ENCODE measurements around the gene TMEM43.

Gene TMEM43

DNA sequence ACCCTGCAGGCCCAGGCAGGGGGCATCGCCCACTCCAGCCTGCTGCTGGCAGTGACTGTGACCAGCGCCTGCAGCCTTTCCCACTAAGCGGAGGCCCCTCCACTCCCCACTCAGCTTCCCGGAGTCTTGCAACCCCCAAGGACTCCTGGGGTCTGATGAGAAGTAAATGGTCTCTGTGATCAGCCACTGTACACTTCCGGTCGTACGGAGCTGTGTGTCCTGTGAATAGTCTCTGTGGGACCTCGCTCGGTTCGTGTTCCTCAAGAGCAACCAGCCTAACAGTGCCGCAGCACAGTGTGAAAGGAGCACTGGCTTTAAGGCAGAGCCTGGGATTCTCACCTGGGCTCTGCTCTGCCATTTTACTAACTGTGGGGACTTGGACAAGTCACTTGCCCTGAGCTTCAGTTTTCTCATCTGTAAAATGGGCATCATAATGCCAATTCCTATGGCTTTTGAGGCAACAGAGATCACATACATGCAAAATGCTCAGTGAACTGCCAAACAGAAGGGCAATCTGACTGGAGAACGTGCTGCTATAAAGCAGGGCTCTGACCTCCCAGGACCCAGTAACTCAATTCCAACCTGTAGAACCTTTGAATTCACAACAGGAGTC is 26.7 kb downstream of the TMEM43 start:
- no peak for DNase-seq (ENCODE audit: low spot score)

DNA sequence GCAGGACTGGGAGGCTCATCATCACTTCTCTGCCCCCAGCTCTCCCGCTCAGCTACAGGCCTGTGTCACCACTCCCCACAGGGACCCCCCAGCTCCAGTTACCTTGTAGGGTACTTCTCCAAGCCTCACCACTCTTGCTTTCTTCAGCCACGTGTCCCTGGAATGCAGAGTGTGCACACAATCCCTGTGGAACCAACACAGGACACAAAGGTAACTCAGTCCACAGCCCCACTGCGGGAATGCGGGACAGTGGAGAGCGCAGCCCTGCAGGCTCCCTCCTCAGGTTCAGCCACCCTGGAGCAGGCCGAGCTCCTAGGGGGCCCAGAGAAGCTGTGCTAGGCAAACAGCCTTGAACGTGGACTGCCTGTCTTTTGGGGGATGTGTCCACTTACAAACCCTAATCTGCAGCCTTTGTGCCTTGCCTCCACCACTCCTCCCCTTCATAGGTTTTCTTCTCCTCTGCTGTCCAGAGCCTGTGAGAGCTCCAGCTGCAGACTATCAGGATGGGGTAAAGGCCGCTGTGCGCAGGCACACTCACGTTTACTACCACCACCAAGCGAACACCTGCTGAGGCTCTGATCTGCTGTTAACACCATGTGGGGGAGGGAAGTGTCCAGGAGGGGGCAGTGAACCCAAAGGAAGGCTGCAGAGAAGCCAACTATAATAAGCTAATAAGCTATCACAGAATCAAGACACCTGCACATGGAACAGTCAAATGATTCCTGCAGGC is 27.5 kb downstream of the TMEM43 start:
- DNase-seq (ENCODE audit: low spot score): no peak

DNA sequence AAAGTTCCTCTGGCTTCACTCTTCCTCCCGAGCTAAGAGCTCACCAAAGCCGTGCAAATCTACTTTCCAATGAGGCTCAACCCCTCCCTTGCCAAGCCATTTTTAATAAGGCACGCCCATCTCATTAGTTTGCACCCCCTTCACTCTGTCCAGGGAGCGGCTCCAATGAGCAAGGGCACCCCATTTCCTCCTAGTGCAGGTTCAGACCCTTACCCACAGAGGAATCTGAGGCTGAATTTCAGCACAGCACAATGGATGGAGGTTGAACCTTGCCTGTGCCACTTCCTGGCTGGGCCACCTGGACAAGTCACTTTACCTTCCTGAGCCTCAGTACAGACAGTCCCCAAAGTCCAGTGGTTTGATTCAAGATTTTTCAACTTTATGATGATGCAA is 28.1 kb downstream of the TMEM43 start:
- DNase-seq (ENCODE audit: low spot score): no peak

DNA sequence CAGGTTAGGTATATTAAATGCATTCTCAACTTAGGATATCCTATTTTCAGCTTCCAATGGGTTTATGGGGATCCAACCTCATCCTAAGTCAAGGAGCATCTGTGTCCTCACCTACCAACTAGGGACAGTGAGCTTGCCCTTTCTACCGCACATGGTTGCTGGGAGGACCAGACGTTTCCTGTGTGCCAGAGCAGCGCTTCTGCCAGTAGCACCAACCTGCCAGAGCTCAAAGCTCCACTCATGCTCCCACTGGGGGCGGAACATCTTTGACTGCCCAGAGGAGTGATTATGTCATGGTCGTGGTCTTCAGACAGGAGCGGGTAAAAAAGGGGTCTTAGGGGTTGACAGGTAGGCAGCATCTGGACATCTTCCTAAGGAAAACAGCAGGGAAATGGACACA is 28.8 kb downstream of the TMEM43 start:
- no peak for DNase-seq (ENCODE audit: low spot score)

DNA sequence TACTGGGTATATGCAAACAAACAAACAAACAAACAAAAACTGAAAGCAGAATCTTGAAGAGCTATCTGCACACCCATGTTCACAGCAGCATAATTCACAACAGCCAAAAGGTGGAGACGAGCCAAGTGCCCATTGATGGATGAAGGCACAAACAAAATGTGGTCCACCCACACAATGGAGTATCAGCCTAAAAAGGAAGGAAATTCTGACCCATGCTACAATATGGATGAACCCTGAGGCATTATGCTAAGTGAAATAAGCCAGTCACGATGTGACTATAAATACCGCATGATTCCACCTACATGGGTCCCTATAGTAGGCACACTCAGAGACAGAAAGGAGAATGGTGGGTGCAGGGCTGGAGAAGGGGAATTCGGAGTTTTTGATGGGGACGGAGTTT is 29.4 kb downstream of the TMEM43 start:
- DNase-seq (ENCODE audit: low spot score): no peak

DNA sequence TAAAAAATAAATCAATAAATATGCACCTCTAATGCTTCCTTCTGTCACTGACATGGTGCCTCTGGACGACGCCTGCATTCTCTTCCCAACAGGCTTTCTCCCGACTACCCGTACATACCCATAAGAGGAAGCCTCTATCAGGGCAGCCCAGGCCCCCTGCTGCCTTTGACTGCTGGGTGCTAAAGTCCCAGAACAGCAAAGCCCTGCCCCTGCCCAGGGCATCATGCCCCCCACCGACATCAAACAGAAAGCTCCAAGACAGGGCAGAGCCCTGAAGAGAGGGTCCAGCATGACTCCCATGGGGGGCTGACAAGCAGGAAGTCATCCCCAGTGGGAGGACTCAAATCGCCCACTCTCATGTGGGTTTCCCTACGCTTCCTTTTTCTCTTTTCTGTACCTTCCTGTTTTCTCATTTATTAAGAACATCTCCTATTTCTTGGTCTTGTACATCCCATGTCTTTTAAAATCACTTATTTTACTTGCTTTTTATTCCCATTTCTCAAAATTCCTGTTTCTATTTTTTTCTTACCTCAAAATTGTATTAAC is 30.1 kb downstream of the TMEM43 start:
- DNase-seq (ENCODE audit: low spot score): no peak

DNA sequence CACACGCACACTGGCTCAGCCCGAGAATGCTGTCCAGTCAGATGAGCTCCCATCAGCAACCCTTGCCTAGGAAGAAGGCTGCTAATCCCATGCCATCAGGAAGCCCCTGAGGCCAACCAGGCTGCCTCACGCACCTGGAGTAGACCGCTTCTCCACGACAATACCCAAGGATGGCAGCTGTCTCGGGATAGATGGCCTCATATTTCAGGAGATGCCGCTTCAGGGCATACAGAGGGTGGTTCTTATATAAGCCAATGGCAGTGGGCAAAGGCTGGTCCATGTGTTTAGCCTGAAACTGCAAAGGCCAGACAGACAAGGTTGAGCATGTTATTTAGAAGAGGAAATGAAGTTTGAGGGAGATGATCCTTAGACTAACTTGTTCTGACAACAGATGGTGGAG is 31.3 kb downstream of the TMEM43 start:
- no peak for DNase-seq (ENCODE audit: low spot score)

DNA sequence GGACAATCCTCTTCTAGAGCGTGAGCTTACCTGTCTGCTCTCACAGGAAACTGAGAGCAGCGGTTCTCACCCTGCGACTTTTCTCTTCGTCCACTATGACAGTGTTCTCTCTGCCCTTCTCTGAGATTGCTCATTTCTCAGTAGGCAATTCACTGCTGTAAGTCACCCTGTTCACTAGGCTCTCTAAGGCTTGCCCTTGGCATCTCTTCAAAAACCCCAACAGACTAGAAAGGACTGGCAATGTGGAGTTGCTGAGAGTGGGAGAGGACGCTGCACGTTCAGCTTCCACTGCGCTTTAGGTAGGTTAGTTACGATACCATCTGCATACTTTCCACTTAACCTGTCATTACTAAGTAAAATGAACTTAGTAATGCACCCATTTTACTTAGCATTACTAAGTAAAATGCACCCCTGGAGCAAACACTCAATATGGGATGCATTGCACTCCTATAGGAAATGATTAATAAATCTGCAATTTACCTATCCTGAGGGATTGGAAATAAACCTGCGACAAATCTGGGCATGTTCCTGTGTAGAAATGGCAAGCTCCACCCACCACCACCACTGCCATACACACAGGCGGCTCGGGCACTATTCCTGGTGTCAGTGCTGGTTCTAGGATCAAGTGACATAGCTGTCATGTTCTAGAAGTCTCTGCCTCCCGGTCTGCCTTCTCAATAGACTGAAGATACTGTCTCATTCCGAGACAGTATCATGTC is 32.1 kb downstream of the TMEM43 start:
- no peak for DNase-seq (ENCODE audit: low spot score)

DNA sequence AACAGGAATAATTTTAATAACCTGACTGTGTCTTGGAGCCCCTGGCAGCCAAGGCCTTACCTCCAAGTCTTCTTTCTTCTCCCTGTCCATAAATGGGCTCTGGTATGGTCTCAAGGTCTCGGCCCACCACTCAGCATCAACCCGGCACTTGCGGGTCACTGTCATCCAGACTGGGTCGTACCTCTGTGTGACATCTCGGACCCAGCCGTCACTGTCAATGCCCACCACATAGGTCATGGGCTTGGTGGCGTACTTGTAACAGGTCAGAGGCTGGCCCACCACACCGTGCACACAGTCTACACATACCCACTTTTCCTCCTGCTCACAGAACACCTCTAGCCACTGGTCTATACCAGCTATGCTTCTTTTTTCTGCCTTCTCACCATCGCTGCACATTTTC is 33.1 kb downstream of the TMEM43 start:
- no peak for DNase-seq (ENCODE audit: low spot score)

DNA sequence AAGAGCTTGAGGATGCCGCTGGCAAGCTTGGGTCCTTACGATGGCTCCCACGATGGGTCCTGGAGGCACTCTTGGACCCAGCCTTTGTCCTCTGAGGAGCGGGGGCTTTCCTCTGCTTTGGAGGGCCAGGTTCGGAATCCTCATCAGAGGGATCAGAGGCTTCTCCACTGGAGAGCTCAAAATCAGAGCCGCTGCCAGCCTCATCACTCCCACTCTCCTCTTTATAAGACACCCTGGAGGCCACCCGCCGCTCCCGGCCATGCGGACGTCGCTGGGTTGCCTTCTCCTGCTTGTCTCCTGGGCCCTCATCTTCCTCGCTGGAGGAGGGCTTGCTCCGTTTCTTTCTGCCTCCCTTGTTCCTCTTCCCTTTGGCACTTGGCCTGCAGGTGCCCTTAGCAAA is 33.5 kb downstream of the TMEM43 start:
- no peak for DNase-seq (ENCODE audit: low spot score)

DNA sequence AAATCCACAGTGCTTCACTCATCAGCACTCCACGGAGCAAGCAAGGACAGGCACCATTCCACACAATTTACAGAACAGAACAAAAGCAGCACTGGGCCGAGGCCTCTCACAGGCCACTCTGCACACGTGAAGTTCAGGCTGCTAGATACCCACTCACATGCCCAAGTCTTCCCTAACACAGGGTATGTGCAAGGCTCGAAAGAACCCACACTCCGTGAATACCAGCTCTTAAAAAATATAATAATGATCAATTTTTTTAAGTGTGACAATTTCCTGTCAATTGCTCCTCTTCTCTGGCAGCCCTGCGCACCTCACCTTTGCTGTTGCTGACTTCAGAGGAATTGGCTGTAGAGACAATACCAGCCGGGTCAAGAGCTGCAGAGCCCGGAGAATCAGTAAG is 34.6 kb downstream of the TMEM43 start:
- DNase-seq (ENCODE audit: low spot score): no peak

DNA sequence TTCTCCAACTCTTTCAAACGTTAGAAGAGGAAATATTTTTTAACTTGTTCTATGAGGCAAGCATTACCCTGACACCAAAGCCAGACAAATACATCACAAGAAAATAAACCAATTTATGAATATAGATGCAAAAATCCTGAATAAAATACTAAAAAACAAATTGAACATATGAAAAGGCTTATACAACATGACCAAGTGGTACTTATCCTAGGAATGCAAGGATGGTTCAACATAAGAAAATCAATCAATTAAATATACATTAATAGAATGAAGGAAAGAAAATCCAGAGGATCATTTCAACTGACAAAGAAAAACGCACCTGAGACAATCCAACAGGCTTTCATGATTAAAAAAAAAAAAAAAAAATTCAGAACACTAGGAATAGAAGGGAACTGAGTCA is 36.4 kb downstream of the TMEM43 start:
- no peak for DNase-seq (ENCODE audit: low spot score)

DNA sequence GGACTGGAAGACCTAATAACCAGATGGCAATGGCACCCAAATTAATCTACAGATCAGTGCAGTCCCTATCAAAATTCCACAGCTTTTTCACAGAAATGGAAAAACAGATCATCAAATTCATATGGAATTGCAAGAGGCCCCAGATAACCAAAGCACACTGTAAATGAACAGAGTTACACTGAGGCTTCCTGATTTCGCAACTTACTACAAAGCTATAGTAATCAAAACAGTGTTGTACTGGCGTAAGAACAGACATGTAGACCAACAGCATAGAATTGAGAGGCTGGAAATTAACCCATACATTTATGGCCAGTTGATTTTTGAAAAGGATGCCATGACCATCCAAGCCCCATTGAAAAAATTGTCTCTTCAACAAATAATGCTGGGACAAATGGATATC is 37.3 kb downstream of the TMEM43 start:
- DNase-seq (ENCODE audit: low spot score): no peak

DNA sequence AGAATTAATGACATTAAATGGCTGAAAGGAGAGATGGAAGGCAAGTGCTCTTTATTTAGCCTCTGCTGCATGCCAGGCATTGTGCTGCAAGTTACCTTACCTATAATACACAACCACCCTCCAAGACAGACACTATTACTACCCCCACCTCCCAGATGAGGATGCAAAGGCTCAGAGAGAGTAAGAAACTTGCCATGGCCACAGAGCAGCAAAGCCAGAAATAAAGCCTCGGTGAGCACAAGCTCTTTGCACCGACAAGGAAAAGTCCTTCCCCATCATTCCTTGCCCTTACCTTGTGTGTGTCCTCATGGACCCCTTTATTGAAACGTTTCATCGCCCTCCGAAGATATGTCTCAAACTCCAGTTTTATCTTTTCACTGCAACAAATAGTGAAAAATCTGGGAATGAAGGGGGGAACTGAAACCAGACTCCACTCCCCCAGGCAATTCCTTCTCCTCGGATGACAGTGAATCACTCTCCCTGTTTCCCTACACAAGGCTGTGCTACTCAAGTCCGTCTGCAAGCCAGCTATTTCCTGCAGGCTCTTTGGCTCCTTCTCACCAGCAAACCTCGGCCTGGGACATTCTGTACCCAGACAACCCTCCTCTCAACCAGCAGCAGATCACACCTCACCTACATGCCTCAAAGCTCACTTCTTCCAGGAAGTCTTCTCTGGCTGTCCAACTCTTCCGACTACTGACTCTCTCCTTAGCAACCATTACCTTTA is 42.2 kb downstream of the TMEM43 start:
- no peak for DNase-seq (ENCODE audit: low spot score)

DNA sequence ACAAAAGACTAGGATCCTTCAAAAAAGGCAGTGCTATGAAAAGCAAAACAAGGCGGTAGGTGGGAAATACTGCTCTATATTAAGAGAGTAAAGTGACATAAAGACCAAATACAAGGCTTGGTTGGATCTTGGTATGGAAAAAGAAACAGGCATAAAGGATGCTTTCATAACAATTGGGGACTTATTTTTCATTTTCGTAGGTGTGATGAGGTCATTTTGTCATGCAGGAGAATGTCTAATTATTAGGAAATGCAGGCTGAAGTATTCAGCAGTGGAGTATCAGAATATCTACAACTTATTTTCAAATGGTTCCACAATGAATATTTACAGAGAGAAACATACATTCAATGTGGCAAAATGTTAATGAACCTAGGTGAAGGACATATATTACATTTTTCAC is 44.6 kb downstream of the TMEM43 start:
- DNase-seq (ENCODE audit: low spot score): no peak

DNA sequence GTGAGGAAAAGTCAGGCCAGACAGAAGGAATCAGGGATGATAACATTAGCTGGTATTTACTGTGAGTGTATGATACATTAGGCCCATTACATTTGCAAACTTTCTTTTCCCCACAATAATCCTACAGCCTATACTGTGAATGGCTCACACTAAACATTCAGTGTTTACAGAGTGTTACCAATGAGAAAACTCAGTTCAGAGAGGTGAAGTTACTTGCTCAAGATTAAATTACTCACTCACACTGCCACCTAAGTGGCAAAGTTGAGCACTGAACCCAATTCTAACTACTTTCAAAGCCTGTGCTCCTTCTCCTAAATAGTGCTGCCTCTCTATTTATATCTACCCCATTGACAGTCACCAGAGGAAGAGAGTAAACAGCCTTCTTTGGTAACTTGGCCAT is 45.0 kb downstream of the TMEM43 start:
- no peak for DNase-seq (ENCODE audit: low spot score)

DNA sequence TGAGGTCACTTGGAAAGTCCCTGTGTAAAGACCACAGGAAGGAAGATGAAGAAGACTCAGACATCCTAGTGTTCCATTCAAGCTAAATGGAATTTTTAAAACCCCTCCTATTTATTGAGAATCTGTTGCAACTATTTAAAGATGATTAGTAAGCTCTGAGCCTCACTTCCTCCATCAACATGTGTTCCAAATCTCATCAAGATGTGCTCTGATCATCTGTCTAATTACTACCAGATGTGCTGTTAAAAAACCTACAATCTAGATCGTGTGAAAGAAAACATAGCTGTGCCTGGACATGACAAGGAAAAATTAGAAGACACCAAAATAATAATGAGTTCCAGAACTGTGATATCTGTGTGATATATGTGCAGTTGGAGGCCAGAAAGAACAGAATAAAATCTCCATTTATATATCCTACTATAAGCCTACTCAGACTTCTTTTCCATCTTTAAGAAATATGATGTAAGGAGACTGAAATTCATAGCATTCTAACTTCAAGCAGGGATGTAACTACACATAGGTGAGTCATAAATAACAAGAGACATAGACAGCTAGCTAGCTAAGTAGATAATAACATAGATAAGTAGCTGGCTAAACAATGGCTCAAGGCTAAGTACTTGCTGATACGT is 45.8 kb downstream of the TMEM43 start:
- no peak for DNase-seq (ENCODE audit: low spot score)

DNA sequence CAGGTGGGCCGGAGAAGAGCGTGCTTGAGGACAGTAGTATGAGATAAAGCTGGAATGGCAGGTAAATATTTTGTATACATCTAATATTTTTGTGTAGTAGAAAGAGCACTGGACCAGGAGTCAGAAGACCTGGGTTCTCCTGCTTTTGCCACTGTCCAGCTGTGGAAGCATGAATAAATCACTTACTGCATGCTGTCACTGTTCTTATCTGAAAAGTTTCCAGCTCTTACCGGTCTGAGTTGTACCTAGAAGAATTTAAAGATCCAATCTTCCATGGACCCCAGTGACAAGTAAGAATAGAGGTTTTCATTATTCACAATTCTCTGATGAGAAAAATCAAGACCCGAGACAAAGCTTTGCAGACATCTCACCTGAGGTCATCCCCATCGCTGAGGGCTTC is 47.6 kb downstream of the TMEM43 start:
- DNase-seq (ENCODE audit: low spot score): no peak

DNA sequence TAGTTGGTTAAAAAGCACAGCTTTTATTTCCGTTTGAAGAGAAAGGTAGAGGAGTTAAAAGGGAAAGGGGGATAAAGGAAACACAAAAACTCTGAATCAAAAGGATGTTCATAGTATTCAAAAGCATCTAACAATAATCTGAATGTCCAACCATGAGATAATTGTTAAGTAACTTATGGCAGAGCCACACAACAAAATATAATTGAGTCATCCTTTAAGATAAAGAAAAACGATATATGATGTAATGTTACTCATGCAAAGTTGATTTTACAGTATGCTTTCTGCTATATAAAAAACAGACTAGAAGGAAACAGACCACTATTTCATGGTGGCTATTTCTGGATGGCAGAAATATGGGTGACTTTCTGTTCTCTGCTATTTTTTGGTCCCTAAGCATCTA is 49.6 kb downstream of the TMEM43 start:
- no peak for DNase-seq (ENCODE audit: low spot score)

DNA sequence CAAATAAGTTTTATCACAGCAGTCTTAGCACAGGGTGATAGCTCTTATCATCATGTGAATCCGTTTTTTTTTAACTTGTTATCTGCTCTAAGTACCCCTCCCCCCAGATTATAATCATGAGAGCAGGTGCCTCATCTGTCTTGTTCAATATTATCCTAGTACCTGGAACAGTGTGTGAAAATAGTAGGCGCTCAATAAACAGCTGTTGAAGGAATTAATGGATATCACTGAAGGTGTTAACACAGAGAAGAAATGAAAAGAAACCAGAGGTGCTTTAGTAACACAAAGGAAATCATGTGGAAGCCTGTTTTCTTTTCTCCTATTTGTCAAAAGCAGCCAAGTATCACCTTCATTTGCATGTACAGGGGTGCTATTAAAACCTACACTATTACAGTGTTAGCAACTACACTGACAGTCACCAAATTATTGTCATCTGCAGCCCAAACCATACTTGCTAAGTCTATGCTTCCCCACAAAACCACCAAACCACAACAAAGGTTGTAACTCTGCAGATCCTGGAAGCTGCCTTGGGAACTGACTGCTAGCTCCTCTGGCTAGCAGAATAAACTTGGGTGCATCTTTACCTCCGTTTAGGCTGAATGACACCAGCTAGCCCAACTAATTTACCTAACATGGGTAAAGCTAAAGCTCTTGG is 50.7 kb downstream of the TMEM43 start:
- DNase-seq (ENCODE audit: low spot score): no peak

DNA sequence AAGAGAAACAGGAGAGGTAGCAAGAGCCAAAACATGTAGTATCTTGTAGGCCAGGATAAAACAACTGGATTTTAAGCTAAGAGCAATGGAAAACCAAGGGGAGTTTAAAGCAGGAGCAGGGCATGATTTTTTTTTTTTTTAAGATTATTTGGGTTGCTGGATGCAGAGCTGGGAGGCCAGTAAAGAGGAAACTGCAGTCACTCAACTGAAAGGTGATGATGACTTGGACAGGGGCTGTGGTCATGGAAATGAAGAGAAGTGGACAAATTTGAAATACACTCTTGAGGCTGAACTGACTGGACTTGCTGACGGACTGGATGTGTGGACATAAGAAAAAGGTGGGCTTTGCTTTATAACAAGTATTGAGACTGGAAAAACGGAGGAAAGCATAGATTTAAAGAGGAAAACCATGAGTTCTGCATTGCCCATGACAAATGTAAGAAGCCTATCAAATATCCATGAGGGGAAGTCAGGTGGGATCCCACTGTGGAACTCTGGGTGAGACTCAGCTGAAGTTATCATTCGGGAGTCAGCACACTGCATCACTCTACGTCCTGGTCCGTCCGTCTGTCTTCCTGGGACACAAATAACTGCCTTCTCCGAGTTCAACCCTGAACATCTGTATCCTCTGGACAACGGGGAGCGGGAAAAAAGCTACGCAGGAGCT is 52.9 kb downstream of the TMEM43 start:
- DNase-seq (ENCODE audit: low spot score): no peak
